HEK293T (cell line): Measurements from ENCODE around the gene GABRA4.

ENCODE experiments used
- FOXM1 ChIP-seq: fragments of 450-650 bp; IDR thresholded peaks from 2 replicates; pipeline ENCODE4 v1.6.1; 2017; ENCODE audit warnings: mild to moderate bottlenecking, borderline replicate concordance
- L3MBTL2 ChIP-seq: fragments of 450-650 bp; conservative IDR thresholded peaks from 2 replicates; pipeline ENCODE4 v1.6.1; 2016; ENCODE audit warnings: mild to moderate bottlenecking
- SUZ12 ChIP-seq: fragments of 450-650 bp; IDR thresholded peaks from 2 replicates; pipeline ENCODE4 v1.6.1; 2016; ENCODE audit warnings: mild to moderate bottlenecking
- TARDBP ChIP-seq: fragments of 450-650 bp; IDR thresholded peaks from 2 replicates; pipeline ENCODE4 v1.6.1; 2016

DNA sequence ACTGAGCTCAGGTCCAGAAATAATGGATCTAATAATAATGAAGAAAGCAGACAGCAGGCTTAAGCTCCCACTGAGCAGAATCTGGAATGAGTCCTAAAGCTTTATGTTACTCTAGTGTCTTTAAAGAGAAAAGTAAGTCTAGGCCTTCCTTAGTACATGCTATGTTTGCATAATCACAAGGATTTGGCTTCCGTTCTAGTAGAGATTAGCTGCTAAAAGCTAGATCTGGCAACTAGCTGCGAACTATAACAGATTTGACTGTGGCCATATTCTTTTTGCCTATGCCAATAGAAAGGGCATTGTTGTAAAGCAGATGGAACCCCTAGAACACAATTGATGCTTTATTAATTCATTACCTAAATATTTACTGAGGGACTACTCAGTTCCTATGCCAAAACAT is 103.3 kb downstream of the GABRA4 start:
- TF ChIP-seq SUZ12 (no peak), FOXM1 (no peak), L3MBTL2 (no peak), TARDBP (no peak)
